Stimulated activated CD4-positive, alpha-beta T cell treated with anti-CD3 and anti-CD28 coated beads, Interleukin-12 subunit alpha, Interleukin-12 subunit beta, amount 100 ng/mL, for 4 hours (primary cell): ENCODE results near the gene STRBP.
"Not testable (repeated sequence)": the region's sequence is repeated elsewhere in the genome, so short reads cannot be mapped to it uniquely, and the experiment has no call there.

Experiments
- DNase-seq: peaks from one replicate; pipeline ENCODE4 v3.0.0-alpha.2; 2020

STRBP gene

DNA sequence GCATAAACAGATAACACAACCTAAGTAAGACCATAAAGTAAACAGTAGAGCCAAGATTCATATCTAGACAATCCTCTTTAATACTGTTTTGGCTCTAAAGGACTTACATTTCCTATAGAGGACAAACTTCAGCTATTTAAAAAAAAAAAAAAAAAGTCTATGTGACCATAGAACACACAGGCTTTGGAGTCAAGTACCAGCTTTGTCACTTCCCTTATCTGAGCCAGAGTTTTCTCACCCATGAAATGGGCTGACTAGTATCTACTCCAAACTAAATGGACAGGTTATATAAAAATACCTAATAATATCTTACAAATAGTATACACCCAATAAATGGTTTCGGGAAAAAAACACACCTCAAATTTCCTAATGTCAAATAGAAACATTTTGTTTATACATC is 81.3 kb downstream of the STRBP start:
- no peak for DNase-seq

DNA sequence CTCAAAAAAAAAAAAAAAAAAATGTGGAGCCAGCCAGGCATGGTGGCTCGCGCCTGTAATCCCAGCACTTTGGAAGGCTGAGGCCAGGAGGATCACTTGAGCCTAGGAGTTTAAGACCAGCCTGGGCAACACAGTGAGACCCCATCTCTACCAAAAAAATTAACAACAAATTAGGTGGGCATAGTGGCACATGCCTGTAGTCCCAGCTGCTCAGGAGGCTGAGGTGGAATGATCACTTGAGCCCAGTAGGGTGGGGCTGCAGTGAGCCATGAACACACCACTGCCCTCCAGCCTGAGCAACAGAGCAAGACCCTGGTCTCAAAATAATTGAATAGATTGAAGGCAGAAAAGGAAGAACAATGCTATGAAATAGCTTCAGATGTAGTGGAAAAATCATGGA is 82.4 kb downstream of the STRBP start:
- DNase-seq: not testable (repeated sequence)

DNA sequence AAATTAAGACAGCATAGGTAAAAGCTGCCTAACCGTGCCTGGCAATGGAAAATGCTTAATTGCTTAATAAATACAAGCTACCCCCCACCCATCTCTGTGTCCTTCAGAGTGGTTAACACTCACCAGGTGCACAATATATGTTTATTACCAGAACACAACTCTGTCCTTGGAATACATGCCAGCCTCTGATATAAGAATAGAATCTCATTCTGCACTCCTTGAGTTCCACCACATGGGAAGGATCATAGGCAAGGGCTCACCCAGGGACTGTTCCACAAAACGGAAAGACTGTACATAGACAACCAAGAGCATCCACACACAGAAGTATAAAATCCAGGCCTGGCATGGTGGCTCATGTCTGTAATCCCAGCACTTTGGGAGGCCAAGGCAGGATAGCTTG is 91.4 kb downstream of the STRBP start:
- DNase-seq: no peak

DNA sequence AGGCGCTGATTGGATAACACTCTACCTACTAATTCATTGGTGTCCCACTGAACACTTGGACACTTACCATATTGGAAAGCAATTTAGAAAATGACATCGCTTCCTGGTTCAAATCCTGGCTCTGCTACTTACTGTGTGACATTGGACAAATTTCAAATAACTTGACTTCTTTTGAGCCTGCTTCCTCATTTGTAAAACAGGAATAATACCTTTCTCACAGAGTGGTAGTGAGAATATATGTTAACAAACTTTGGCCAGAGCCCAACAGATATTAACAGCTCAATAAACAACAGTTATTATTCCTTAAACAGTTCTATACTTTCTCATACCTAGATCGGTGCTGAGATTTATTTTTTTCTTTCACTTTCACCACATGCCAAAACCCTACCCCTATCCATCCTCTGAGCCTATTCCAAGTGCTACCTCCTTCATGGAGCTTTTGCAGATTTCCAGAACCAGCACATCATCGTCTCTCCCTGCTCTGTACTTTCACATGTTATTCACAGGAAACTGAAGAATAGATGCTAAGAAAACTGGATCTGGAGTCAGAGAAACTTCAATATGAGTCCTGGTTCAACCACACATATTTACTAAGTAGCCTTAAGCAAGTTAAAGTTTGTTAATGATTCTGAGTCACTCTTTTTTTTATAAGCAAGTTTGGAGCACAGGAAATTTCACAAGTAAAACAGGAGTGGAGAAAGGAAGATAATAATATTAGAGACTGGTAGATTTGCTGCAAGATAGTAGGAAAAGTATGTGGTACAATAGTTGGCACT is 92.3 kb downstream of the STRBP start:
- DNase-seq: no peak

DNA sequence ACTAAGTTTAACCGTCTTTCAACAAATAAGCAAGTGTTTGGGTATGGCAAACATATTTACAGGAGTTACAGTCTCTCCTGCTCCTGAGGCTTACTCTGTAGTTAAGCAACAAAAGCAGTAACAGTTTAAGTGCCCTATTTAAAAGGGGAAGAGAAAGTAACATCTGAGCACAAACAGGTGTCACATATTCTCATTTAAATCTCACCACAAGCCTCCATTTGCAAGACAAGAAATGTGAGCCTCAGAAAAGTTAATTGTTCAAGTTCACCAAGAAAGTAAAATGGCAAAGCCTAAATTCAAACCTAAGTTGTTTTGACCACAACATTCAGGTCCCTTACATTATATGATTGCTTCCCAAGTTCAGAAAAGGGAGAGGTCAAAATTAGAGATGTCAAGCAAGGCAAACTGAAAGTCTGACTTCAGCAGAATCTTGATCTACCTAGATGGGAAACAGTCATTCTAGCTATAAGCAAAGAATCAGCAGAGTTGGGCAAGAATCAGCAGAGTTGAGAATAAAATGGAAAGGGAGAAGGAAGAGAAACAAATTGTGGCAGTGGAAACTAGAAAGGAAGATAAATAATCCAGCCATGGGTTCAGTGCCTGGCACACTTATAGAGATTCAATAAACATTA is 93.4 kb downstream of the STRBP start:
- no peak for DNase-seq

DNA sequence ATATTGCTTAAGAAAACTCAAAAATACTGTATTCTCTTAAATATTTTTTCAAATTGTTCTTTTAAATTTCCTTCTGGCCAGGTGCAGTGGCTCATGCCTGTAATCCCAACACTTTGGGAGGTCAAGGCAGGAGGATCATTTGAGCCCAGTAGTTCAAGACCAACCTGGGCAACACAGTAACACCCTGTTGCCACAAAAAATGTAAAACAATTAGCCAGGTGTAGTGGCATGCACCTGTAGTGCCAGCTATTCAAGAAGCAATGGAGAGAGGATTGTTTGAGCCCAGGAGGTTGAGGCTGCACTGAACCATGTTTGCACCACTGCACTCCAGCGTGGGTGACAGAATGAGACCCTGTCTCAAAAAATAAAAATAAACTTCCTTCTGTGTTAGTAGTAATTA is 94.3 kb downstream of the STRBP start:
- DNase-seq: no peak

DNA sequence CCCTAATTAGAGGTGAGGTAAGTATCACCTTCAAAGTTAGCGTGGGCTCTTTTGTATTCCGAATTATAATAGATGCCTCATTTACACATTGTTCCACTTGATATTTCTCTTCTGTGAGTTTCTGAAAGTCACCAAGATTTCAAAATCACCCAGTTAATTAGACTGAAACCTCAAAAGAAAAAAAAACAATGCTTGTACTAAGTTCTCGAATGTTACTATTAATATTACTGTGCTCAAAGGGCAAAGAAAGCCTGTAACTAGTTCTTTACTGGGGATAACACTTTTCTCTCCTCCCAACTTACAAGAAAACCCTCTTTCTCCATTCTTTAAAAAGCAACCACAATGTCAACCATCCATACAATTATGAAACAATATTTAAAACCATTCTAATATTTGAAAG is 98.5 kb downstream of the STRBP start:
- no peak for DNase-seq

DNA sequence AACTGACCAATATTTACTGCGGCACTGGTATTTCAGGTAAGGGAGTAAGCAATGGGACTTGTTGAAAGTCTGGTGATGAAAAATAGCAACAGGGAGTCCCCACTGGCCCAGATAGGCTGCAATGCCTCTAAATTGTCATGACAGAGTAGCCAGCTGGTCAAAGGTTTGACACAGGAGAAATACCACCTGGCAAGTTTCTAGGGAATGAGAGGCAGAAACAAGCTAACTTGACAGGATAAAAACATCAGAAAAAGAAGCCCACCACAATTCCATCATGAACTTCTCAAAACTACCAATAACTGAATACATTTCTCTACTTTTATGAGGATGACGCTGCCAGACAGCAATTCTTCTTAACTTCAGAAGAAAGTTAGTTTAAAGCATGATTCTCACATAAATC is 99.8 kb downstream of the STRBP start:
- DNase-seq: no peak

DNA sequence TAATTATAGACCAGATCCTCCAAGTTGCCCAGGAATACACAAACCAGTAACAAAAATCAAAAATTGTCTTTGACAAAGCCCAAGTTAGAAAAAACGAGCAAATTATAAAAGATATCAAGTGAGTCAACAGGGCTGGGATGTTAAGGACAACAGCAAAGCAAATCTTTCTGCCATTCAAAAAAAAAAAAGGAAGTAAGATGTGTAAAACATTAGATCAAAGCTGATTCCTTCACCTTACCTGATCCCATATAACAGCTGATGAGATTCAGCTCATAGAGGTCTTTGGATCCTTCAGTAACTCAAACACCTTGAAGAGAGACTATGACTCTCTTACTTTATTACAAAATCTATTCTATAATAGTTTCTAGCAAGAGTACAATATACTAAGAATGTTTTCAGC is 100.9 kb downstream of the STRBP start:
- DNase-seq: no peak

DNA sequence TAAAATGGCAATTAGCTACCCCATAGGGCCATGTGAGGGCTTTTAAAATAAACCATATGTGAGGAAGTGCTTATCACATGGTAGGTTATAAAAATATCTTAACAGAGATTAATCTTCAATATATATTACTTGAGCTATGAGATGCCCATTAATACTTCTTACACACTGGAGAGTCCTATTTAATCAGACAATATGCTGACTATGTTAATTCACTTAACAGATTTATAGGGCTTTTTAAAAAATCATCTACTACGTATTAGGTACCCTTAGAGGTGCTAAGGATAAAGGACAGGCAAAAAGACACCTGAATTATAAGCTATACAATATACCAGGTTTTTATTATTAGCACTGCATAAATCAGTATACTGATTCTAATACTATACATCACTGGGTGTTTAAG is 102.6 kb downstream of the STRBP start:
- no peak for DNase-seq

DNA sequence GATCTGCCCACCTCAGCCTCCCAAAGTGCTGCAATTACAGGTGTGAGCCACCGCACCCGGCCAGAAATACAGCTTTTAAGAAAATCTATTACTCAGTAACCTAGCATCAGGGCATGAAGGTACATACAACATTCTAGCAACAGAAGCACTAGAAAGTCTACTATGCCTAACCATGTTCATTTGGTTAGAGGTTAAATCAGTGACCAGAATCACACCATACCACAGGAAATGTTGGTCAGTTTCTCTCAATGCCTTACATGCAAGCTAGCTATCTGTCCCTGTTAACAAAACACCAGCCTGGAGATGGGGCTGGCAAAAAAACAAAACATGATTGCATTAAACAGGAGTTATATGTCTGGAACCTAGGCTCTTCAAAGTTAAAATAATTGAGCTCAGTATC is 104.1 kb downstream of the STRBP start:
- DNase-seq: no peak

DNA sequence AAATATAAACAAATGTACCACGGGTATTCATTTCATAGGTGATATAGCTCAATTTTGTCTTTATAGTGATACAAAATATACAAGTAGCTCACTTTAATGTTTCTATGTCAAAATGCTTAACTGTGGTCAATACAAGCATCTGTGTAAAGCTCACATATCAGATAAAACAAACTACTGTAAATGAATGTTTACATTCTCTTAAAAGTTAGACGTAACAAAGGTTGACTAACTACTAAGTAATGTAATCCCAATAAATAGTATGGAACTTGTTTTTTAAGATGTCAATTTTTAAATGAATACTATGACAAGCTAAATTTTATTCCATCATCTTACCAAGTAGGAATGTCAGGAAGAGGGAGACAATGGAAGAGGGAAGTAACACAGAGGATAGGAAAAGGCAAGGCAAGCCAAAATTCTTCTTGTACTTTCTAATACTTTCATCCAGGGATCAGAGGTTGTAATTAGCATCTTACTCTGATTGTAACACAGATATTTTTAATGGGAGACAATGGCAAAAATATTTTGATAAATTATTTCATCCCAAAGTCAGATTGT is 105.5 kb downstream of the STRBP start:
- no peak for DNase-seq

DNA sequence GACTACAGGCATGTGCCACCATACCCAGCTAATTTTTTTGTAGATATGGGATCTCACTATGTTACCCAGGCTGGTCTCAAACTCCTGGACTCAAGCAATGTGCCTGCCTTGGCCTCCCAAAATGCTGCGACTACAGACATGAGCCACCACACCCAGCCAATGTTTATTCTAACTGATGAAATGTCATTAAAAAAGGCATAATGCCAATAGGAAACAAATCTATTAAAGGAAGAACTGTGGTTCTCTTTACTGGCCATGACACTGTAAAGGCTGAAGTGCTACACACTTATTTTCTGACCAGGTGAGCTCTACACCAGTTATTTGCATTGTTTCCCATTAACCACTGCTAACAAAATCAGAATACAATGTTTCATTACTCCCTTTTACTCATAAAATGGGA is 106.0 kb downstream of the STRBP start:
- DNase-seq: no peak

DNA sequence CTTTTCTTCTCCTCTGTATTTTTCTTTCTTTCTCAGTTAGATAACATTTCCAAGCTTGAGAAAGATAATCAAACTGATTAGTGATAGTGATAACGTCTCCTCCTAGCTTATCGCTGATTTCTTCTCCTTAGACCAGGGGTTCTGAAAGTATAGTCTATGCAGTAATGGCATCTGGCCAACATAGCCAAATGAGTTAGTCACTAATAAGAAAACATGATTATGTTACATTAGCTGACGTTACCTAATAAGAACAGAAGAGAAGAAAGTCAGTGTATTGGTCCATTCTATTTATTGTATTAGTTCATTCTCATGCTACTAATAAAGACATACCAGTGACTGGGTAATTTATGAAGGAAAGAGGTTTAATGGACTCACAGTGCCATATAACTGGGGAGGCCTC is 111.2 kb downstream of the STRBP start:
- DNase-seq: no peak

DNA sequence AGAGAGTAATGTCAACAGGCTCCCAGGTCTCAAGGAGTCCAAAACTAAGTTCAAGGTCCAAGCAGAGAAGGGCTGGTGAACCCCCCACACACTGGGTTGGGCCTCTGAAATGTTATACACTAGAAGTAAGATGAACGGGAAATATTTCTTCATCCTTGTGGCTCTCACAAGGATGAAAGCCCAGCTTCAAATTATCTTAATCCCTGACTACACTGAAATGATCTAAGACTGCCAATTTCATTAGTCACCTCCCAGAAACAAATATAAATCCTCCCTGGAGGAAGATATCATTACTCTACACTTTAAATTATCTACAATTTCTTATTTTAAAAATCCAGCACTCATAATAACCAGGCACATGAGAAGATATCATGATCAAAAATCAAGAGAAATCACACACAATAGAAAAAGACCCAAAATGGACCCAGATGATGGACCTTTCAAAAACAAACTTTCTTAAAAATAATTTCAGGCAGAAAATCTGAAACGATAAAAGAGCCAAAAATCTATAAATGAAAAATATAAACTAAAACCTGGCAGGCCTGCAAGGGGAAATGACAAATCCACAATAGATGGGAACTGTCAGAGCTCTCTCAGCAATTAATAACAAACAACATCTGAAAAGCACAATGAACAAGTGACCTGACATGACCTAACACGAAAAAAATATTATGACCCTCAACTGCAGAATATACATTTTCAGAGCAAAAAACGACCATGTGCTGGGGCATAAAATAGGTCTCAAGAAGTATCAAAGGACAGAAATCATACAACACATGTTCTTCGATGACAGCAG is 117.5 kb downstream of the STRBP start:
- DNase-seq: no peak

DNA sequence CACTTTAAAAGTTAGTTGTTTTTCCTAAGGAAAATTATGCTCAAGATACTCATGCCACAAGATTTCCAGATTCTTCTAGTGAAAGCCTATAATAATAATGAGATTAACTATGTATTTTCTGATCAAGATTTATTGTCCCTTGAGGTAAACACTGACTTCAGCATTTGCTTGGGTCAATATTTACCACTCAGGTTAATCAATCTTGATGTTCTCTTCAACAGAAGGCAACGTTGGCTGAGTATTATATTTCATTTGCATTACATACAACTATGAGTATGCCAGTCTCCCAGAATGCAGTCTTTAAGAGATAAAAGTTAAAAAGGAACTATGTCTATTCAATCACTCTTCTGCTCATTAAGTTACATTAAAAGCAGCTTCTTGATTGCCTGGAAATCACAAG is 119.3 kb downstream of the STRBP start:
- no peak for DNase-seq

DNA sequence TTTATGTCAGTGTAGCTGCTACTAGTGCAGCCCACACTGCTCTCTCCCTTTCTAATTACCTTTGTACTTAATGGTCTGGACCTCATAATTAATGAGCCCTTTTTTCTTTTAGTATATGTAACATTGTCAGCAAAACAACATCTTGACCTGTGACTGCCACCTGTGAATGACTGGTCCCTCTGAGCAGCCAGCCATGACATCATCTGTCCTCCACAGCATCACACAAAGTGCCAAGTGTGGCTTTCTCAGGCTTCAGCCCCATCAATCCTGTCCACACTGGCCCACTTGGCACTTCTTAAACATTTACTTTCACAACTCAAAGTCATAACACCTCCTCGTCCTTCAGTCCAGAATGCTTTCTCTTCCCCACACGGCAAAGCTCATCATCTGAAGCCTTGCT is 130.2 kb downstream of the STRBP start:
- DNase-seq: no peak

DNA sequence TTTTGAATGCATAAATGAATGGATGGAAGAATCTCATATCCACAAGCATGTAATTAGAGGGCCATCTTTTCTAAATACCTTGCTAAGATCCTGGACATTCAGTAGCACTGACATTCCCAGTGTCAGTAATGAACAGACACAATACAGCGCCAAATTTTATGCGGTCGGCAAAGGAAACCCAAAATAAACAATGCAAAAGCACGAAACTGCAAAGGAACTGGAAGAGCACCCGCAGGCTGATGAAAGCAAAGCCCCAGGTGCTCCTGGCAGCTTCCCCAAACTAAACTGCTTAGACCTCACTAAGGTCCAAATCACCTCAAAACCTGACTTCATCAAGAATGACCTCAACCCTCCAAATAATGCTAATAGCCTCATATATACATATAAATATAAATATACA is 133.0 kb downstream of the STRBP start:
- no peak for DNase-seq

DNA sequence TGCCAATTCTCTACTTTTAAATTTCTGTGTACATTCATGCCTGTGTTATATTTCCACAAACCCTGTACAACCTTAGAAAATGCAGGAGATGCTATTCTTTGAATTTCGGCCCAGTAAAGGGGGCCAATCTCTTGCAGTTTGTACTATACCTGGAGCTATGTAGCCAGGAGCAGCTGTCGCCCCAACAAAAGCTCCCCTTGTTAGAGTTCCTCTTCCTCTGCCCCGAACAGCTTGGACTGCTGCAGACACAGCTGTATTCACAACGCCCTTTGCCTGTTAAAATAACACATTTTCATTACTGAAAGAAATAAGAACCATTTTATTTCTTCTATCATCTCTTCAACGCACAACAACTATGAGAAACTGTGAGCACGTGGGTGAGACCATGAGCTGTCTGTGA is 135.7 kb downstream of the STRBP start:
- DNase-seq: no peak

DNA sequence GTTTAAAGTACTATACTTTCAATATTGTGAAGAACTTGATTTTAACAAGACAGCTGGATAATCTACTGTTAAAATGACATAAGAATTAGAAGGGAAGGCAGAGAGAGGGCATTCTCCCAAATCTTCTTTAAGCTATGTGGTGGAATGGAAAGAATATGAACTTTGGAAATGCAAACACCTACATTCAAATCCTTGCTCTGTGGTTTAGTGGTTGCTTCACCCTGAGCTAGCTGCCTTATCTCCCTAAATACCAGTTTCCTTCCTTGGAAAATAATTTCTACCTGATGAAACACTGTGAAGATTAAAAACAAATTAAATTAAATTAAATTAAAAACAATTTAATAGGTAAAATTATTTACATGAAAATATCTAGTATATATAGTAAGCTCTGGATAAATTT is 136.4 kb downstream of the STRBP start:
- DNase-seq: no peak

DNA sequence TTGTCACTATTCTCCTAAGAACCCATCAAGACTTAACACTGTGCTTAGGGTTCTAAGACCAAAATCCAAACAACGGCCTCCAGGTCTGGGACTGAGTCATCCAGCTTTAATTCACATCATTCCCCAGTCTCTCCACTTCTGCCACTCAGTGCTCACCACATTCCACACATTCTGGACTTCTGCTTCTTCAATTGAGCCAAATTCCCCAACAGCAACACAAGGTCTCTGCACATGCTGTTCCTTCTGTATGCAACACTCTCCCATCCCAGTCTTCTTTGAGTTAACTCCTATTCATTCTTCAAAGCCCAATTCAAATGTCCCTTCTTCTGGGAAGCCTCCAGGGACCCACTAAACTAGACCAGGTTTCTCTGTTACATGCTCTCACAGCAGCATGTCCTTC is 137.1 kb downstream of the STRBP start:
- no peak for DNase-seq

DNA sequence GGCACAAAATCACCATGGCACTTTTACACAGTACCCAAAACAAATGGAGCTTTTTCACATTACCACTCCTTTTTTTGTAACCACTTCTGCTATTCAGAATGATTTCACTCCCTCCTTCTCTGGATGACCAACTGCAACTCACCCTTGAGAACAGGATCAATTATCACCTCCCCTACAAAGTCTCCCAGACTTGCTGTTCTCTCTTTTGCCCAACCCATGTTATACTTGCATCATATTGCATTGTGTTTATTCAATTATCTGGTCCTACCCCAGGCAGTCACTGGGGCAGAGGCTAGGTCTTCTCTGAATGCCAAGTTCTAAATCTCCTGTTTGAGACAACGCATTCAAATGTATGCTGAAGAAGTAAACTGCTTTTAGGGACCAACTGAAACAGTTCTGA is 139.0 kb downstream of the STRBP start:
- no peak for DNase-seq

DNA sequence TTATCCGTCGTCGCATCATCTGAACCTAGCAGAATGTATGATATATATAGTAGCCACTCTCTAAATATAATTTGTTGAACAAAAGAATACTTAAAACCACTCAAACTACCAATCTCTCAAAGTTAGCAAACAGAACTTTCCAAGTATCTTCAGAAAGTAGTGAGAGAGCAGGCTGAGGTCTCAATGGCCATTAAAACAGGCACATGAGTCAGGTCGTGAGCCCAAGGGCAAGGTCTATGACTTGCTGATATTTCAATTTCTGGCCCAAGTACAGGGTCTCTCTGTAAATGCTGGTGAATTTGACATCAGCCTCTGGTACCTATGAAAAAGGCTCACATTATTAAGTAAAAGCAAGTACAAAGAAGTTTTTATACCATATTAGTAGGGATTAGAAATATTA is 139.8 kb downstream of the STRBP start:
- no peak for DNase-seq

DNA sequence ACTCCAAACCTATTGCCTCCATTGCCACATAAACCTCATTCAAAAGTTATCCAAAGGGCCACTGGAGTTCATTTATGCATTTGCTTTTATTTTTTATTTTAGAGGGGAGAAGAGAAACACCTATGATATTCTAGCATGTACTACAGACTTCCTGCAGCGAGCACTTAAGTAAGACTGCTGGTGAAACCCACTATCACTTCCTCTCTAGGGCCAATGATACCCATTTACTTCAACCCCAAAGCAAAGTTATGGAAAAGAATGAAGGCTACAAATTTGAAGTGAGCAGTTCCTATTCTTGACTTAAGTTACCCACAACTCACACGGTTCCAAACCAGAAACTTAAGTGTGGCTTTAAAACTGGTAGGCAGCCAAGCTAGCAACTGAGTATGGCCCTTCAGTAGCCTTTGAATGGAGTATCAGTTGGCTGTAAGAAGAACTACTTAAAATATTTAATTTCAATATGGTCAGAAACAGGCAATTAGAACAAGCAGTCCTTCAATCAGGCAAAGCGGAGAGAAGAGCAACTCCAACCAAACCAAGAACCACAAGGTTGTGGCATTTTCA is 140.8 kb downstream of the STRBP start:
- no peak for DNase-seq
